HG03095 (cell line): ENCODE measurements around the gene PHACTR3.

ENCODE experiments used
- ATAC-seq: cut with Tn5 transposase; IDR thresholded peaks from one replicate; pipeline ENCODE4 v1.9.1; 2021; ENCODE audit warnings: moderate library complexity; ENCODE audit not compliant: unreplicated experiment

PHACTR3 gene

DNA sequence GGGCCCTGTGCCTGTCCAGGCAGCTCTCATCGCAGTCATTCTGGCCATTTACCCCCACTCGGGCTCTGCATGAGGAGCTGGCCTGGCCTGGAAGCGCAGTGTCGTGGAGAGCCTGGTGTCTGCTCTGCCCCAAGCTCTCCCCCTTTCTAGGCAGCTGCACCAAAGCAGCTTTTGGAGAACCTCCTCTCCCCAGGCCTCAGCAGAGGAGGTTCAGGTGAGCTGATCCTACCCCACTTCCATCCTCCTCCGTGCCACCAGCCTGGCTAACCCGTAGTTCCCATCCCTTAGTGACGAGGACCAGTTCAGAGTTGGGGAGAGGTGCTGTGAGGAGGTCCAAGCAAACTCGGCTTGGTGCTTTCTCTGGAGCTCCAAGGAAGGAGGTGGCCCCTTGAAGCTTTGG lies 30.5 kb upstream of the PHACTR3 start:
- ATAC-seq = no peak

GRCh38 chr20:59574308-59574707 lies 30.0 kb upstream of the PHACTR3 start:
- no peak for ATAC-seq

DNA sequence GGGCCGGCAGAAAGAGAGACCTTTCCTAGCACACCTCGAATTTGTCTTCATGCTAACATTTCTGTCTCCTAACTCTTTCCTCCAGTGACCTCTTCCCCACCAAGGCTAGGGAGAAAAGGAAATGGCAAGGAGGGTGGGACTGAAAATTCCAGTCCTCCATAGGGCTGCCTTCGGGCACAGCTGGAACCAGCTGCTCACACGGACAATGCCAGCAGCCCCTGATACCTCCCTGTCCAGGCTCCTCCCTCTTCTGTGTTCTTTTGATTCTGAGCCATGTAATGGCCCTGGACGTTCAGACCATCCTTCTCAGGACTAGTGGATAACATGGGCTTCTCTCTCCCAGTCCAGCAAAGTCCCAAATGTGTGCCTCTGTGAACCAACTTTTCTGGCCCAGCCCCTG lies 29.1 kb upstream of the PHACTR3 start:
- no peak for ATAC-seq

DNA sequence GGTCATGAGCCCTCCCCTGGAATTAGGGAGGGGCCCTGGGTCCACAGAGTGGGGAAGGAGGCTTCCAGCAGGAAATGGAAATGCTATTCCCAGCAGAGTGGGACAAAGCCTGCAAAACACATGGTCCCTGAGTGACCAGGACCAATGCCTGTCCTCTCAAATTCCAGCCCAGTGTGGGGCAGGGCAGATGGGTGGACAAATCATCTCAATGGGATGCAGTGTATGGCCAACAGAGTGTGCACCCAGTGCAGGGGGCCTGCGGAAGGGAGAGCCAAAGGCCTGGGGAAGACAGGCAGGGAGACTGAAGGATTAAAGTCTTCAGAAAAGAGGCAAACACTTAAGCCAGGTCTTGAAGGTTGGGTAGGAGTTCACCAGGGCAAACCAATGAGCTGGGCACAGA lies 28.7 kb upstream of the PHACTR3 start:
- ATAC-seq = no peak

DNA sequence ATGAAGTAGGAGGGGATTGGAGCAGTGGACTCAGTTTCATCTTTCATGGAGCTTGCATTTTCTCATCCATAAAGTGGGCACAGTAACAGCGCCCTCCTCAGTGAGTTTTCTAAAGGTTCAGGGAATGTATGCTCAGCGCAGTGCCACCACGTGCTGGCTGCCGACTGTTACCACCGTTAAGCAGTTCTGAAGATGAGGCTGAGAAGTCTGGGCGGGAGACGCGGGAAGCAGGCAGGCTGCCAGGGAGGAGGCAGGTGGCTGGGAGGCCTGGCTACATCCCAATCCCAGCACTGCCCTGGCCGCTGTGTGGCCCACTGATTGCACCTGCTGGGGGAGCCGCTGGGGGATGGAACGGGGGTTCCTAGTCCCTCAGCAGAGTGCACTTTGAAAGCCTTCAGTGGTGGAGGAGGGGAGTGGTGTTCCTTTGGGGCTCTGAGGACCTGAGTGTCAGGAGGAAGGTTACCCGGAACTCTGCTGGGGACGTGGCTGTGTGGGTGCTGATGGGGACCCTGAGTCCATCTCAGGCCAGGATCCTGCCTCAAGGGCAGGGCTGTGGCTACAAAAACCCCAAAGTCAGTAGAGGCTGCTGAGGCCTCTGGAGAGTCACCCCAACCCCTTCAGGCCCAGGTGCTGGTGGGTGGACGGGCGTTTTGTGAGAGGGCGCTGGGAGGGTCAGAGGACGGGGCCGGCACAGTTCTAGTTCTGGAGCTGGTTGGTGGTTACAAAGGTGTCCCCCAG lies 28.0 kb upstream of the PHACTR3 start:
- ATAC-seq = no peak

- no peak for ATAC-seq
These were observed 27.1 kb upstream of the PHACTR3 start for GRCh38 chr20:59577037-59577808.

DNA sequence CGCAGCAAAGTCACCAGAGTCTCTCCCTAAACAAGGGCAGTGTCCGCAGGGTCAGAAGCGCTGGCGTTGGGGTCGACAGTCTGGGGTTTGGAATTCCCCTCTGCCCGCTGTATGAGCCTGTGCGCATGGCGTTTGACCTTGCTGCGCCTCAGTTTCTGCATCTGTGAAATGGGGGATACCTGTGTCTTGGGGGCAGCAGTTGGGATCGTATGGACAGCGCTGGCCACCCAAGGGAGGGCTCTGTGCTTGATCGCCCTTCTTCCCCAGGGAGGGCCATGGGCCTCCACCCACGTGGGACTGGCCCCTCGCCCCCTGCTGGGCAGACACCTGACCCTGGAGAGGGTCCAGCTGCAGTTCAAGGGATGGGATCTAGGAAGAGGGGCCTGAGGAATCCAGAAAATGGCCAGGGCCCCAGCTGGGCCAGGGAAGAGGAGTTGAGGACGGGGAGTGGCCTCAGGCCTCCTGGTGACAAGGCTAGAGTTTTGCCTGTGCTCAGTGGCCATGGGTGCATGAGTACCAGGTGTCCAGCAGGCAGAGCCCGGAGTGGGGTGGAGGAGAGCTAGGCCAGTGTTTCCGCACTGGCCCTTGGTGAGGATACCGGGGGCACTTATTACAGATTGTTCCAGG lies 26.4 kb upstream of the PHACTR3 start:
- no peak for ATAC-seq

DNA sequence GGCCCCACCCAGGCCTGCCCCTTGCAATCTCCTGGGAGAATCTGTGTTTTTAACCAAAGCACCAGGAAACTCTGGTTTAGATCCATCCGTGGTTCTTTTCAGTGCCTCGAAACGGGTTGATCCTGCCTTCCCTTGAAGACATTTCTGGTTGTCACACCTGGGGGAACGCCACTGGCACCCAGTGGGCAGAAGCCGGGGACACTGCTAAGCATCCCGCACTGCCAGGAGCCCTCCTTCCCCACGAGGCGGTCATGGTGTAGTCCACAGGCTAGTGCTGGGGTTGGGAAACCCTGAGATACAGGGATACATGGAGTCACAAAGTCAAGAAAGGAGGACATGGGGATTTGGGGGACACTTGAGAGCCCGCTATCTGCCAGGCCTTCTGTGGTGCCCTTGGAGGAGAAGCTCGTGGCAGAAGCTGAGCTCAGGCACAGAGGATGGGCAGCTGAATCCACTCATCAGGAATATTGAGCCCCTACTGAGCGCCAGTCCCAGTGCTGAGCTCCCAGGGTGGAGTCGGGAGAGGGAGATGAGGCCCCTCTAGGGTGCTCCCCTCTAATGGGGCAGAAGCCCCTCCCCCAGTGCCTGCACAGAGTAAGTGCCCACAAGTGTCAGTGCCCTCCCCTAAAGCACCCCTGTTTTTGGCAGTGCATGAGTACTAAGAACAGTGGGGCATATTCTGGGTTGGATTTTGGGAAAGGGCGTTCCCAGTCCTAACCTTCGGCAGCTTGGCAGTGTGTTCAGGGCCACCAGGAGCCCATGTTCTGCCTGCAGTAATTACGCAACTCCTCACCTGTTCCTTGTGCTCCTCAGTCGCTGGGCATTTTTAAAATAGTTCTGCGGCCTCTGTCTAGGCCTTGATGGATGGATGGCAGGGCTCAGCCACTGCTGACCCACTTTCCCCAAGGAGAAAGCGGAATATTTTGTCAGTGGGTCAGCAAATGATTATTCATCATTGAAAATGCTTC lies 25.6 kb upstream of the PHACTR3 start:
- ATAC-seq = no peak

DNA sequence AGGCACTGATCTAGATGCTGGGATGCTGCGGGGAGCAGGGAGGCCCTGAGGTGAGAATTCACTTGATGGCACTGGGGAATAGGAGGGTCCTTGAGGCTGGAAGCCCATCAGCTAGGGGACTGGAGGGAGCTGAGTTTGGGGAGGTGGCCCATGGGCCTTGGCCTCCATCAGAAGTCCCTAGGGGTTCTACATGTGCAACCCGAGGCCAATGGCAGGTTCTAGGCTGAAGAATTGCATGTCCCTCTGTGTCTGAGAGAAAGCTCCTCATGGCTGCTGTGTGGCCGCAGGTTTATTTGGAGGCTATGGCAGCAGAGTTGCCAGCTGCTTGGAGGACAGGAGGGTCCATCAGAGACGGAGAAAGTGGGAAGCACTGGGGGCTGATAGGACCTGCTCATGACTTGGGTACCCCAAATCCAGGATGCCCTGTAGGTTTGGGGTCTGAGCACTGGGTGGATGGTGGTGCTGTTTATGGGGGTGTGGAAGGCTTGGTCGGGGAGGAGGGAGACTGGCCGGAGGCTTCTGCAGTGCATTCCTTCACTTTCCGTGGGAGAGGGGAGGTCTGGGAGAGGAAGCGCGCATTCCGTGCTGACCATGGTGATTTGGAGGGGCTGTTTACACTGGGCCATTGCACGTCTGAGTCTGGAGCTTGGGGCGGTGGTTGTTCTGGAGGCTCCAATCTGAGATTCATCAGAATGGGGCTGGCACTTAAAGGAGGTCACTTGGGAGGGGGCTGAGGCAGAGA lies 24.8 kb upstream of the PHACTR3 start:
- ATAC-seq = no peak

DNA sequence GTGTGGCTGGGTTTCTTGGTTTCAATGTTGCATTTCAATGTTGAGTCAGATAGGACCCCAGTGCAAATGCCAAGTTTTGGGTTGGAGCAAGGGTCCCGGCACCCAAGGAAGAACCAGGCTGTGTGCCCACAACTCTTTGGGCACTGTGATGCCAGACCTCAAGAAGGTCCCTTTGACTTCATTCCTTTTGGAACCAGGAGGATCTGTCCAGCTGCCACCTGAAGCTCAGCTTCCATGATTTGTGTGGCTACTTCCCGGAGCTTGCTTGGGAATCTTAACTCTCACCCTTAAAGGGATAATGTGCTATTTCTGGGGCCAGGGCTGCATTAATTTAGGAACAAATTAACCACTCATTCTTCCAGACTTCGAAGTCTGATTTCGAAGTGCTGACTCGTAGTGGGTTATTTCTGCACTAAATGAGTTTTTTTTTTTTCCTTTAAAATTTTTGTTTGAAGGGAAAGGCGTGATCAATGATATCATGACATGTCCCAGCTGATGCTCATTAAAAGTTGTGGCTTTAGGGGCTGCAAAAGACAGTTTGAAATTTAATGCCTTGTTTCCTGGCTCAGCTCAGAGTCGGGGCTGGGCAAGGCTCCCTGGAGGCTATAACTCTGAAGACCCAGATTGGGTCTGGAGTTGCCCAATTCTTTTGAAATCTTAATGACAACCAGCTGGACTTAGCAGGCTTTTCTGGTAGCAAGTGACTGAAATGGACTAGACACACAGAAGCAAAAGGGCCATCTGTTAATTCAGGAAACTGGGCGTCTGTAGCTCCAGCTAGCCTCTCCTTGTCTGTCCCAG lies 24.0 kb upstream of the PHACTR3 start:
- ATAC-seq = no peak

GRCh38 chr20:59580991-59581401 lies 23.3 kb upstream of the PHACTR3 start:
- ATAC-seq = no peak

DNA sequence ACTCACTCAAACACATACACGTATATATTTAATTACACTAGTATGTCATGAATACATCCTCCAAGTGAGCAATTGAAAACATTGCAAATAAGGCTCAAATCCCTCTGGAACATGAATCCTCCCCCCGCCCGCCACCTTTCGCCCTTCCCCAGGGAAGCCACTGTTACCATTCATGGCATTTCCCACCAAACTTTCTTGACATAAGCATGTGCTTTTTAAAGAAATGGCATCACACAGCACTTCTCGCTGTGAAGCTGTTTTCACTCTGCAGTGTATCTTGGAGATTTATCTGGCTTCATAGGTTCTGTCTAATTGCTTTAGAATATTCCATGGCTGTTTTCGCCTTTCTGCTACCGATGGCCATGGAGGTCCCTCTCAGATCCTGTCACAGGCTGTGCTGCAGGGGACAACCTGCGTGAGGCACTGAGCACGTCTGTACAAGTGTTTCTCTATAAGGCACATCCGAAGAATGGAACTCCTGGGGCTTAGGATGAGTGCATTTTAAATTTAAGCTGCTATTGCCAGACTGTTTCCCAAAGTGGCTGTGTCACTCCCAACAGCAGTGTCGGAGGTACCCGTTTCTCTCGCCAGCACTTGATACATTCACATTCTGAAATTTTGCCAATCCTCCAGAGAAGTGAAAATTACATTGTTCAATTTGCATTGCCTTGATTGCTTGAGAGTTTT lies 22.2 kb upstream of the PHACTR3 start:
- ATAC-seq = no peak

GRCh38 chr20:59583428-59584277 lies 20.7 kb upstream of the PHACTR3 start:
- ATAC-seq = no peak

- ATAC-seq = no peak
These were observed 19.9 kb upstream of the PHACTR3 start for GRCh38 chr20:59584278-59584925.

DNA sequence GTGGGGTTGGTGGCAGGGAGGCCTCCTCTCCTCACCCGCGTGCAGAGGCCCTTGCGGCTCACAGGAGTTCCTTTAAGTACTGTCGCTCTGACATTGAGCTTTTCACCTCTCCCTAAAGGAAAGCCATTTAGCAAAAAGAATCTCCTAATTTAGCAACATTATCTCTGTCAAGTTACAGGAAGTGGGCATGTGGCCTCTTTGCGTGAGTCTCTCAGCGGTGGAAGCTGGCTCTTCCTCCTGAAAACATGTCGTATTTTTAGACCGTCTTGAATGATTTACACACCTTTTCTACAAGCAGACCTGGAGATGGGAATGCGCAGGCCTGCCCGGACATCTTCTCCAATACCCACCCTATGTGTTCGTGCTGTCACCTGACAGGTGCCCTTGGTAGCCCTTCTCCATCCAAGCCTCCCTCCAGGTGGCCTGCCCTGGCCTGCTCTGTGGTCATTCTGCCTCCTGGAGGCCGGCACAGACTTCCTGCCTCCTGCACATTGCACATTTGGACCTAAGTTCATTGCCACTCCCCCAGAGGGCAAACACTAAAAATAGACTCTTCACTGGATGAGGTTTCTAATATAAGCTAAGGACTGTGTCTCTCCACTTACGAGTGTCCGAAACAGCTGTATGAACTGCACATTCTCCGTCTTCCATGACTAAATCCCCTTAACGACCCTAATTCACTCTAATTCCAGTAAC lies 18.5 kb upstream of the PHACTR3 start:
- no peak for ATAC-seq

DNA sequence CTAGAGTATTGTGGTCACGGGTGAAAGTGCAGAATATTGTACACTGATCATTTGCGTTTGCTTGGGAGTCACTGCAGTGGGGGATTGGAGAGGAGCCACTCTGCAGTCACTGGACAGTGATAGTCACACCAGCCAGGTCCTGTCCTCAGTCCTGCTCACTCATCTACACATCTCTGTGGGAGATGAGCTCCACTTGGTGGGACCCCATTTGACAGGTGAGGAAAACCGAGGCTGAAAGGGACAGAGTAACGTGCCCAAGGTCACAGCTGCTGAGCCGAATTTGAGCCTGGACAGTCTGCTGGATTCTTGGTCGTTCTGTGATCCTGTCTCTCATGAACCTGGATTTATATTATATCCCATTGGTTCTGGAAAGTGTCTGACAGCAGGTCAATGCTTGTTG lies 17.7 kb upstream of the PHACTR3 start:
- ATAC-seq = no peak

DNA sequence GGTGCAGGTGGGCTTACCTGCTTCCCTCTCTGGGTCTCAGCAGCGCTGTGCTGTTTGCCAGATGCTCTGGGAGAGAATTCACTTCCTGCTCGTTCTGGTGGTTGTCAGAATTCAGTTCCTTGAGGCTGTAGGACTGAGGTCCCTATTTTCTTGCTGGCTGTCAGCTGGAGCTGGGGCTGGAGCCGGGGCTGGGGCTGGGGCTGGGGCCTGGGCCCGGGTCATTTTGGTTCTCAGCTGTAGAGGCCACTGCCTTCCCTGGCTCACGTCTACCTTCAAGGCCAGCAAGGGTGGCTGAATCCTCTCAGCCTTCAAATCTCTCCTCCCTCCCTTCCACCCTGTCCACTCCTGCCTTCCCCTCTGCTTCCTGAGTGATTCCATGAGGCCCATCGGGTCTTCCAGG lies 16.8 kb upstream of the PHACTR3 start:
- ATAC-seq = no peak
